Activated naive CD8-positive, alpha-beta T cell treated with anti-CD3 and anti-CD28 coated beads, Interleukin-2, amount 50 U/mL, for 24 hours (primary cell): ENCODE results near the gene RIMKLB.
"Not testable (repeated sequence)": the region's sequence is repeated elsewhere in the genome, so short reads cannot be mapped to it uniquely, and the experiment has no call there.

Source experiments
- ATAC-seq: fragments of 150-1000 bp; cut with Tn5 transposase; one replicate; pipeline ENCODE4 v1.10.0; 2021
- DNase-seq: peaks from one replicate; pipeline ENCODE4 v3.0.0; 2021
- H3K27ac Mint-ChIP-seq: one replicate; pipeline ENCODE4 v1.8.0; 2021; ENCODE audit warnings: mild to moderate bottlenecking, mixed read lengths
- H3K27me3 Mint-ChIP-seq: one replicate; pipeline ENCODE4 v1.8.0; 2021; ENCODE audit warnings: mixed read lengths
- H3K36me3 Mint-ChIP-seq: one replicate; pipeline ENCODE4 v1.8.0; 2021; ENCODE audit warnings: low read depth, mixed read lengths
- H3K4me1 Mint-ChIP-seq: one replicate; pipeline ENCODE4 v1.8.0; 2021; ENCODE audit warnings: mixed read lengths
- H3K4me3 Mint-ChIP-seq: one replicate; pipeline ENCODE4 v1.8.0; 2021; ENCODE audit warnings: mild to moderate bottlenecking, moderate library complexity, mixed read lengths
- H3K9me3 Mint-ChIP-seq: one replicate; pipeline ENCODE4 v1.8.0; 2021; ENCODE audit warnings: mixed read lengths

RIMKLB gene

DNA sequence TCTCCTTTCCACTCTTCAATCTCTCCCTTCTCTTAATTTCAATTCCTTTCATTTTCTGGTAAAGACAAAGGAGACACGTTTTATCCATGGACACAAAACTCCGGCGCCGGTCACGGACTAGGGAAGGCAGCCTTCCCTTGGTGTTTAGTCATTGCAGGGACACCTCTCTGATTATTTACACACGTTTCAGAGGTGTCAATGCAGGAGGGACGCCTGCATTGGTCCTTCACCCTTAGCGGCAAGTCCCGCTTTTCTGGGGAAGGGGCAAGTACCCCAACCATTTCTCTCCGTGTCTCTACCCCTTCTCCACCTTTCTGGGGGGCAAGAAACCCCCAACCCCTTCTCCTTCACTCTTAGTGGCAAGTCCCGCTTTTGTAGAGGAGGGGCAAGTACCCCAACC, 107.7 kb downstream of the RIMKLB start:
- not testable (repeated sequence) for DNase-seq, H3K36me3 Mint-ChIP-seq, H3K9me3 Mint-ChIP-seq, H3K27ac Mint-ChIP-seq, ATAC-seq, H3K4me1 Mint-ChIP-seq, H3K4me3 Mint-ChIP-seq, H3K27me3 Mint-ChIP-seq

DNA sequence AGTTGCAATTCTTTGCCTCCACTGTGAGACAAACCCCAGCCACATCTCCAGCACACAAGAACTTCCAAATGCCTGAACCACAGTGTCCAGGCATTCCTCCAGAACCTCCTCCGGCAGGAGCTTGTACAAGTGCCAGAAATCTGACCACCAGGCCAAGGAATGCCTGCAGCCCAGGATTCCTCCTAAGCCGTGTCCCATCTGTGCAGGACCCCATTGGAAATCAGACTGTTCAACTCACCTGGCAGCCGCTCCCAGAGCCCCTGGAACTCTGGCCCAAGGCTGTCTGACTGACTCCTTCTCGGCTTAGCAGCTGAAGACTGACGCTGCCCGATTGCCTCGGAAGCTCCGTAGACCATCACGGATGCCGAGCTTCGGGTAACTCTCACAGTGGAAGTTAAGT, 109.3 kb downstream of the RIMKLB start:
- not testable (repeated sequence) for ATAC-seq, H3K9me3 Mint-ChIP-seq, H3K27me3 Mint-ChIP-seq, H3K36me3 Mint-ChIP-seq, H3K27ac Mint-ChIP-seq, H3K4me1 Mint-ChIP-seq, H3K4me3 Mint-ChIP-seq, DNase-seq

DNA sequence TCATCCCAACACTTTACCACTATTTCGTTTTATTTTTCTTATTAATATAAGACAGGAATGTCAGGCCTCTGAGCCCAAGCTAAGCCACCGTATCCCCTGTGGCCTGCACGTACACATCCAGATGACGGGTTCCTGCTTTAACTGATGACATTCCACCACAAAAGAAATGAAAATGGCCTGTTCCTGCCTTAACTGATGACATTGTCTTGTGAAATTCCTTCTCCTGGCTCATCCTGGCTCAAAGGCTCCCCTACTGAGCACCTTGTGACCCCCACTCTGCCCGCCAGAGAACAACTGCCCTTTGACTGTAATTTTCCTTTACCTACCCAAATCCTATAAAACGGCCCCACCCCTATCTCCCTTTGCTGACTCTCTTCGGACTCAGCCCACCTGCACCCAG, 112.3 kb downstream of the RIMKLB start:
- not testable (repeated sequence) for H3K27me3 Mint-ChIP-seq, ATAC-seq, H3K4me3 Mint-ChIP-seq, DNase-seq, H3K36me3 Mint-ChIP-seq, H3K27ac Mint-ChIP-seq, H3K4me1 Mint-ChIP-seq, H3K9me3 Mint-ChIP-seq

DNA sequence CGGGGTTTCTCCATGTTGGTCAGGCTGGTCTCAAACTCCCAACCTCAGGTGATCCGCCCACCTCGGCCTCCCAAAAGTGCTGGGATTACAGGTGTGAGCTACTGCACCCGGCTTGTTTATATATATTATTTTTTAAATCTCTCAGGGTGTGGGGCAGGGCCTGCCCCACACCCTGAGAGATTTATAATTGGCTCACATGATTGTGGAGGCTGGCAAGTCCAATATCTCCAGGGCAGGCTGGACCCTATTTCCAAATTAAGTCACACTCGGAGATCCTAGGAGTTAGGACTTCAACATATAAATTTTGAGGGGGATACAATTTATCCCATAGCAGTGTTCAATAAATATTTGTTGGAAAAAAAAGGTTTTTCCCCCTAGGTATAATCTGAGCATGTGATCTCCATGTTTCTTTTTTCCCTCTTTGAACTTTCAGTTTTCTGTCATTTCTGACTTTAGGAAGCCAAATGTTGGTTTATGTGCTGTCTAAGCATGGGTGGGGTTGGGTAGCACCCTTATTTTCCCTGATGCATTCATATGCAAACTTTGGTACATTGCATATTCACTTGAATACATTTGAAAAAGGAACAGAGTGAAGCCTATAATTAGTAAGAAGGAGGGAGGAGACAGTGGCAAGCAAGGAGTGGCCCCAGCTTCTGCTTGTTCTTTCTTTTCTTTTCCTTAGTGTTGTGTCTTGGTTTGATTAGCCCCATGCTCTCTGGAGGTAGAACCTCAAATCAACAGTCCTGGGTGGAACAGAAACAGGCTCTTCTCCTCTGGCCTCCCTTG, 116.0 kb downstream of the RIMKLB start:
- Mint-ChIP-seq H3K4me3 (no peak overlapping the region), H3K27ac (no peak overlapping the region), H3K36me3 (no peaks in the 10 kb centered on the region), H3K9me3 (no peaks in the 10 kb centered on the region), H3K4me1 (no peaks in the 10 kb centered on the region), H3K27me3 (no peaks in the 10 kb centered on the region)
- DNase-seq (no peak), ATAC-seq (no peak)

DNA sequence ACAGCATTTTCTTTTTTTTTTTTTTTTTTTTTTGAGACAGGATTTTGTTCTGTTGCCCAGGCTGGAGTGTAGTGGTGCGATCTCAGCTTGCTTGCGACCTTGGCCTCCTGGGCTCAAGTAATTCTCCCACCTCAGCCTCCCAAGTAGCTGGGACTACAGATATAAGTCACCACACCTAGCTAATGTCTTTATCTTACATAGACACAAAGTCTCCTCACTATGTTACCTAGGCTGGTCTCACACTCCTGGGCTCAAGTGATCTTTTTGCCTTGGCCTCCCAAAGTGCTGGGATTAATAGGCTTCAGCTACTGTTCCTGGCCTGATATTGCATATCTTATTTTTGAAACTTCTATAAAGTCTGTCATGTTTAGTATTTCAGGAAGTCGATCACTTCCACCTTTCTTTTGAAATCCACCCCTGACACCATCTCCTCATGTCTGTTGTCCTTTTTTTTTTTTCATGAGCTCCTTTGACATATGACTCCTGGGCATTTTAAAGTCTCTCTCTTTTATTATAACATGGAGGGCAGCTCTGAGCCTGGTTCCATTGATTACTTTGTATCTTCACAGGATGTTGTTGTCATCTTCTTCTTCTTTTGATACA, 118.8 kb downstream of the RIMKLB start:
- ATAC-seq, result no peak

DNA sequence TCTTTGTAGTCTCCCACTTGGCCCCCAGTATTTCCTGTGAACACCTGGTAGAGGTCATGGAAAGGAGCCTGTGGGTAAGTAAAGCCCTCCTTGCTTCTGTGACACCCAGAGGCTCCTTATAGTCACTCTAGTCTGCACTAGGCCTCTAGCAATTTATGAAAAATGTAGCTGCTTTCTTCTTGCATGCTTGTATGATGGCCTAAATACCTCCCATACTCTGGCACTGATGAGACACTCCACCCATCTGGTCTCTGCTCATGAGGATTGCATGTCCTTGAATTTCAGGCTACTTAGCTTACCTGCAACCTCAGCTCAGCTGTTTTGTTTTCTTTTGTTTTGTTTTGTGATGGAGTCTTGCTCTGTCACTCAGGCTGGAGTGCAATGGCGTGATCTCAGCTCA, 120.1 kb downstream of the RIMKLB start:
- Mint-ChIP-seq H3K27me3 (no peaks in the 10 kb centered on the region), H3K4me3 (no peak overlapping the region), H3K36me3 (no peaks in the 10 kb centered on the region), H3K27ac (no peak overlapping the region), H3K9me3 (no peaks in the 10 kb centered on the region), H3K4me1 (no peaks in the 10 kb centered on the region)
- ATAC-seq (no peak), DNase-seq (no peak)

More for the DNA sequence above, 118.8 kb downstream of the RIMKLB start:
- H3K4me3 Mint-ChIP-seq, result no peak overlapping the region
- H3K4me1 Mint-ChIP-seq, result no peaks in the 10 kb centered on the region
- no peak for DNase-seq
- H3K9me3 Mint-ChIP-seq, result no peaks in the 10 kb centered on the region
- H3K36me3 Mint-ChIP-seq, result no peaks in the 10 kb centered on the region
- H3K27me3 Mint-ChIP-seq, result no peaks in the 10 kb centered on the region
- H3K27ac Mint-ChIP-seq, result no peak overlapping the region

DNA sequence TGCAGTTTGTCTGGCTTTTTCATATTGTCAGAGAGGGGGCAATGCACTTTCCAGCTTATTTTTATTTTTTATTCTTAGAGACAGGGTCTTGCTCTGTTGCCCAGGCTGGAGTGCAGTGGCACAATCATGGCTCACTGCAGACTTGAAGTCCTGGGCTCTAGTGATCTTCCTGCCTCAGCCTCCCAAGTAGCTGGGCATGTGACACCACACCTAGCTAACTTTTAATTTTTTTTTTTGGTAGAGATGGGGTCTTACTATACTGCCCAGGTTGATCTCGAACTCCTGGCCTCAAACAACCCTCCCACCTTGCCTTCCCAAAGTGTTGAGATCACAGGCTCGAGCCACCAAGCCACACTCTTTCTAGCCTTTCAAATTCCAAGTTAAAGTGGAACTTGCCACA, 120.7 kb downstream of the RIMKLB start:
- ATAC-seq, result no peak
- Mint-ChIP-seq H3K27me3 (no peaks in the 10 kb centered on the region), H3K9me3 (no peaks in the 10 kb centered on the region)

DNA sequence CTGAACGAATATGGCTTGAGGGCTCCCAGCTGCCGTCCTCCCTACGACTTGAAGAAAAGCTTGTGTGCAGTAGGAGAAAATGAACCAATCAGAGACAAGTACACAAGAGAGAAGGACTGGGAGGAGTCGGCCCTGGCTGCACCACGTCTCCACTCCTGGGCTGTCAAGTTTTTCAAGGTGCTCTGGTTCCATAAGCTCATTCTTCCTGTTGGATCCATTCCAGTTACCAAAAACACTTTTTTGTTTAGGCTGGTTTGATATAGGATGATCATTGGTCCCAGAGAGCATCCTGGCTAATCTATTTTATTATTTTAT, 121.8 kb downstream of the RIMKLB start:
- H3K27me3 Mint-ChIP-seq, result no peaks in the 10 kb centered on the region
- ATAC-seq, result no peak
- H3K27ac Mint-ChIP-seq, result no peak overlapping the region
- H3K36me3 Mint-ChIP-seq, result no peaks in the 10 kb centered on the region
- H3K9me3 Mint-ChIP-seq, result no peaks in the 10 kb centered on the region
- H3K4me1 Mint-ChIP-seq, result no peaks in the 10 kb centered on the region
- H3K4me3 Mint-ChIP-seq, result no peak overlapping the region
- DNase-seq, result no peak

More for the DNA sequence above, 120.7 kb downstream of the RIMKLB start:
- Mint-ChIP-seq H3K4me3 (no peak overlapping the region), H3K4me1 (no peaks in the 10 kb centered on the region), H3K27ac (no peak overlapping the region), H3K36me3 (no peaks in the 10 kb centered on the region)
- no peak for DNase-seq

DNA sequence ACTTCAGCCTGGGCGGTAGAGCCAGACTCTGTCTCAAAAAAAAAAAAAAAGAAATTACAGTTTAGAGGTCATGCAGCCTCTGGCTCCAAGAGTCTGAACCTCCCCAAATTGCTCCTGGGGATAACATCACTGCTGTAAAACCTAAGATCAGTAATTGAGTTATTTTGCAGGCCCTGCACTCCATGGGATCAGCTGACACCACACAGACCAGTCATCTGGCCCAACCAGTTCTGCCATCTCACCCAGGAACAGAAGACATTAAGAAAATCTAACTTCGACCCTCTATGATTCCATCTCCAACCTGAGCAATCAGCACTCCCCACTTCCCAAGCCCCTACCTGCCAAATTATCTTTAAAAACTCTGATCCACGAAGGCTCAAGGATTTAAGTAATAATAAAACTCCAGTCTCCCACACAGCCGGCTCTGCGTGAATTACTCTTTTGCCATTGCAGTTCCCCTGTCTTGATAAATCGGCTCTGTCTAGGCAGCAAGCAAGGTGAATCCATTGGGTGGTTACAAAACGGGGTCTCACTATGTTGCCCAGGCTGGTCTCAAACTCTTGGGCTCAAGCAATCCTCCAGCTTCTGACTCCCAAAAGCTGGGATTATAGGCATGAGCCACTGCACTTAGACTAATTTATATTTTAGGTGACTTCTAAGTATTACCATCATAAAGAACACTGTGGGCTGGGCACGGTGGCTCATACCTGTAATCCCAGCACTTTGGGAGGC, 123.1 kb downstream of the RIMKLB start:
- ATAC-seq, H3K4me1 Mint-ChIP-seq, H3K9me3 Mint-ChIP-seq, H3K4me3 Mint-ChIP-seq, H3K36me3 Mint-ChIP-seq, H3K27ac Mint-ChIP-seq, H3K27me3 Mint-ChIP-seq, DNase-seq: not testable (repeated sequence)

DNA sequence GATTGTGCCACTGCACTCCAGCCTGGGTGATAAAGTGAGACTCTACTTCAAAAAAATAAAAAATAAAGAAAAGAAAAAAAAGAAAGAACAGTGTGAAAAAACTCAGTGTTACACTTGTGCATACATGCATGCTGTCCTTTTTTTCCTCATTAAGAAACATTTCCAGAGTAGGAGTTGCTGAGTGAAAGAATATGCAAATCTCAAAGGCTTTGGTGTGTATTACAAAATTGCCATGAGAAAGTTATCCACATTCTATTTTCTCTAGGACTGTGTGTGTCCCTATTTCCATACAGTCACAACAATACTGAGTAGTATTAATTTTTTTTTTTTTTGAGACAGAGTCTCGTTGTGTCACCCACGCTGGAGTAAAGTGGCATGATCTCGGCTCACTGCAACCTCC, 123.8 kb downstream of the RIMKLB start:
- ATAC-seq (no peak), DNase-seq (no peak)
- H3K4me1 Mint-ChIP-seq, result no peaks in the 10 kb centered on the region
- H3K4me3 Mint-ChIP-seq, result no peak overlapping the region
- peaks cover 3% of the 10 kb centered on the region for H3K27me3 Mint-ChIP-seq
- H3K27ac Mint-ChIP-seq, result no peak overlapping the region
- H3K9me3 Mint-ChIP-seq, result peaks cover 5% of the 10 kb centered on the region
- H3K36me3 Mint-ChIP-seq, result no peaks in the 10 kb centered on the region

DNA sequence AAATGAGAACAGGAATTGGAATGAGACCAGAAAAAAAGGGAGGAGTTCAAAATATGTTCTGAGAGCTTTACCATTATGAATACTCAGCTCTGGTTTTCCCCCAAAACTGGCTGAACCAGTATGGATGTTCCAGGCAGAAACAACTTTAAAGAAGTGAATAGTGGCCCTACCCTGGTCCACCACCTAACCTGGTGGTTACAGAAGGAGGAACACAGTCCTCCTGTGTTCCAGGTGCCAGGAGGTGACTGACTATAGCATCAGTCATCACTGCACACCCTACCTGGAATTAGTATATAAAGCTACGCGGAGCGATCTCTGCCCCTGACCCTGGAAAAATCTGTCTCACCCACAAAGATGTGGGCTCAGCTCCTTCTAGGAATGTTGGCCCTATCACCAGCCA, 124.5 kb downstream of the RIMKLB start, which contains the start of gene A2ML1:
Gene A2ML1 (plus strand): TSS at position 324 of the 400 bp plus-strand sequence. CDS start 31 bp downstream, at position 355.
- Mint-ChIP-seq H3K36me3 (no peaks in the 10 kb centered on the region), H3K4me1 (peaks cover 1% of the 10 kb centered on the region), H3K9me3 (peaks cover 5% of the 10 kb centered on the region), H3K27me3 (peaks cover 5% of the 10 kb centered on the region), H3K27ac (no peak within 1 kb of the TSS), H3K4me3 (no peak within 1 kb of the TSS)
- DNase-seq, result no peak
- no peak for ATAC-seq

DNA sequence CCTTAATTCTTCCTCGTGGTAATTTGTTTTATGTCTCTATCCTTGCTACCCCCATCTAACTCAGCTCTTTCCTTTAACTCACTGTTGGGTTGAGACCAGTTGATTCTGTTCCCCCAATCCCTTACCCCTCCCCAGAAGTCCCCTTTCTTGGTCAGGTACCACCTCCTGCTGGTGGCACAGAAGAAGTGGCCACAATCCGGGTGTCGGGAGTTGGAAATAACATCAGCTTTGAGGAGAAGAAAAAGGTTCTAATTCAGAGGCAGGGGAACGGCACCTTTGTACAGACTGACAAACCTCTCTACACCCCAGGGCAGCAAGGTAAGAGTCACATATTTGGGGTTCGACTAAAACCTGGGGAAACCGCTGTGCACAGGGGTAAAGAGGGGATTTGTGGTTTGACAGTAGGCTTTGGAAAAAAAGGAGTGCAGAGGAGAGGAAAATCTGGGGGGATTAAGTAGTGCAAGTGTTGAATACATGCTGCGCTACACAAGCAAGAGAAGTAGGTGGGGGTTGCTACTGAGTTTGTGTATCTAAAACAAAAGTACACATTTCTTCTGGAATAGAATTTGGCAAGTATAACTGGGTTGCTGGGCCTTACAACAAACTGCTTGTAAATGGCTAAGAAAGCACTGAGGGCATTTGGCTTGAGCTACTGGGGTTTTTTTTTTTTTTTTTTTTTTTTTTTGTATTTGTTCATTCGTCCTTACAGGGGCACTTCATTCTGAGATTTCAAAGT, 125.9 kb downstream of the RIMKLB start:
- Mint-ChIP-seq H3K36me3 (no peaks in the 10 kb centered on the region), H3K4me1 (peaks cover 5% of the 10 kb centered on the region), H3K27ac (no peak overlapping the region), H3K27me3 (peaks cover 5% of the 10 kb centered on the region), H3K4me3 (no peak overlapping the region), H3K9me3 (peaks cover 5% of the 10 kb centered on the region)
- ATAC-seq (no peak), DNase-seq (no peak)

DNA sequence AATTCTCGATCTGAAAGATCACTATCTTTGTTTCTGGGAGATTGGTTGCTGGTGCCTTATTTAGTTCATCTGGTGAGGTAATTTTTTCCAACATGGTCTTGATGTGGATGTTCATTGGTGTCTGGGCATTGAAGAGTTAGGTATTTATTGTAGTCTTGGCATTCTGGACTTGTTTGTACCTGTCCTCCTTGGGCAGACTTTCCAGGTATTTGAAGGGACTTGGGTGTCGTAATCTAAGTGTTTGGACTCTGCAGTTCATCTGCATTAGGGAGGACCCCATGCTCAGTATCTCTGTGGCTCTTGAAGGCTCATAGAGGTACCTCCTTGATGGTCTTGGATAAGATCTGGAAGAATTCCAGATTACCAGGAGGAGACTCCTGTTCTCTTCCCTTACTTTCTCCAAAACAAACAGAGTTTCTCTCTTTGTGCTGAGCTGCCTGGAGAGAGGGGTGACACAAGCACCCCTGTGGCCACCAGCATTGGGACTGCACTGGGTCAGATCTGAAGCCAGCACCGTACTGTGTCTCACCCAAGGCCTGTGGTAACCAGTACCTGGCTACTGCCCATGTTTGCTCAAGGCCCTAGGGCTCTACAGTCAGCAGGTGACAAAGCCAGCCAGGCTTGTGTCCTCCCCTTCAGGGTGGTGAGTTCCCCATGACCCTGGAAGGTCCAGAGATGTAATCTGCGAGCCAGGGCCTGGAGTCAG, 129.9 kb downstream of the RIMKLB start:
- Mint-ChIP-seq H3K27me3 (peaks cover 9% of the 10 kb centered on the region), H3K36me3 (no peaks in the 10 kb centered on the region), H3K4me1 (peaks cover 5% of the 10 kb centered on the region), H3K27ac (no peak overlapping the region), H3K9me3 (peaks cover 5% of the 10 kb centered on the region), H3K4me3 (no peak overlapping the region)
- no peak for DNase-seq
- ATAC-seq, result no peak
